ENCODE results near the gene TCEA2.

DNA sequence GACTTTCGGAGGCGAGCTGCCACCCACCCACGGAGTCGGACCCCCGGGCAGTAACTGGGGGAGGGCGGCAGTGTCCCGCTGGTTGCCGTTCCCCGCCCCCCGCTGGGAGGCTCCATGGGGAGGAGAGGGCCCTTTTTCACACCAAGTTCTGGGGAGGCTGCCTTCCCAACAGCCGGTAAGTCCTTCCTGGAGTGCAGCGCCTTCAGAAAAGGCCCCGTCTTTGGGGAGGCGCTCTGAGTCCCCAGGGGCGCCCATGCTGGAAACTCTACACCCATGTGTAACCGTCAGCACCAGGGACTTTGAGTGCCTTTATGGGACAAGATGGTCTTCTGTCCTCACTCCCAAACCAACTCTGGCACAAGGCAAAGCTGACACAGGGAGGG lies 13.1 kb upstream of the TCEA2 start:
- no peak for TF ChIP-seq CTCF (IDR thresholded peaks at IDR 0.05)
- TF ChIP-seq POLR2A (IDR thresholded peaks at IDR 0.05), result no peak
